MM.1S (cell line): Measurements from ENCODE around the gene CLEC16A.

ENCODE experiments used
- CTCF ChIP-seq: fragments of 300-600 bp; sonication (generic); IDR thresholded peaks from 2 replicates; pipeline ENCODE4 v1.5.1; 2016; ENCODE audit warnings: antibody characterized with exemption, low read length, mixed read lengths
- EZH2 ChIP-seq: fragments of 300-600 bp; sonication (generic); optimal IDR thresholded peaks from 2 replicates; pipeline ENCODE3; 2017; ENCODE audit warnings: low read depth, mild to moderate bottlenecking, antibody characterized with exemption, low read length, mixed read lengths

- TF ChIP-seq EZH2 = no peak
- TF ChIP-seq CTCF = no peak
Observed at GRCh38 chr16:11033629-11034420, 89.5 kb downstream of the CLEC16A start.
